Measurements from ENCODE around the gene ABHD18.

GRCh38 chr4:127993151-127993550 is 27.9 kb downstream of the ABHD18 start:
- TF ChIP-seq POLR2A (IDR thresholded peaks at IDR 0.05): no peak
- TF ChIP-seq, protein P1, sequence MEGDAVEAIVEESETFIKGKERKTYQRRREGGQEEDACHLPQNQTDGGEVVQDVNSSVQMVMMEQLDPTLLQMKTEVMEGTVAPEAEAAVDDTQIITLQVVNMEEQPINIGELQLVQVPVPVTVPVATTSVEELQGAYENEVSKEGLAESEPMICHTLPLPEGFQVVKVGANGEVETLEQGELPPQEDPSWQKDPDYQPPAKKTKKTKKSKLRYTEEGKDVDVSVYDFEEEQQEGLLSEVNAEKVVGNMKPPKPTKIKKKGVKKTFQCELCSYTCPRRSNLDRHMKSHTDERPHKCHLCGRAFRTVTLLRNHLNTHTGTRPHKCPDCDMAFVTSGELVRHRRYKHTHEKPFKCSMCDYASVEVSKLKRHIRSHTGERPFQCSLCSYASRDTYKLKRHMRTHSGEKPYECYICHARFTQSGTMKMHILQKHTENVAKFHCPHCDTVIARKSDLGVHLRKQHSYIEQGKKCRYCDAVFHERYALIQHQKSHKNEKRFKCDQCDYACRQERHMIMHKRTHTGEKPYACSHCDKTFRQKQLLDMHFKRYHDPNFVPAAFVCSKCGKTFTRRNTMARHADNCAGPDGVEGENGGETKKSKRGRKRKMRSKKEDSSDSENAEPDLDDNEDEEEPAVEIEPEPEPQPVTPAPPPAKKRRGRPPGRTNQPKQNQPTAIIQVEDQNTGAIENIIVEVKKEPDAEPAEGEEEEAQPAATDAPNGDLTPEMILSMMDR (IDR thresholded peaks at IDR 0.05): no peak
